H1 (cell line): Measurements from ENCODE around the gene HS2ST1.

Experiments
- EZH2 ChIP-seq: fragments of 200-600 bp; sonication (generic); IDR thresholded peaks from 2 replicates; pipeline ENCODE4 v1.7.1; 2012; ENCODE audit warnings: low read depth, mild to moderate bottlenecking, moderate library complexity, low read length, inconsistent platforms; ENCODE audit not compliant: severe bottlenecking
- HDAC6 ChIP-seq: IDR thresholded peaks from one replicate; pipeline ENCODE4 v1.7.1; 2012; ENCODE audit warnings: low read depth, mild to moderate bottlenecking, inconsistent platforms, low read length, moderate library complexity
- JUN ChIP-seq: IDR thresholded peaks from 2 replicates; pipeline ENCODE4 v1.6.1; 2011; ENCODE audit warnings: low read depth, mild to moderate bottlenecking, improper control_type of control experiment, low read length
- NRF1 ChIP-seq: IDR thresholded peaks from 2 replicates; pipeline ENCODE4 v1.6.1; 2011; ENCODE audit warnings: mild to moderate bottlenecking, low read depth, low read length, improper control_type of control experiment
- POLR2A ChIP-seq, 2 experiments: IDR thresholded peaks; 1 replicate in 1 of 2; 2 replicates in 1 of 2; pipeline ENCODE4 v1.6.1; 2011; ENCODE audit warnings: low read depth in 2 of 2, low read length in 2 of 2, mild to moderate bottlenecking in 2 of 2; ENCODE audit errors: control extremely low read depth in 1 of 2
- TF ChIP-seq, protein P1 (sequence below): IDR thresholded peaks from 2 replicates; pipeline ENCODE4 v1.6.1; 2012; ENCODE audit warnings: inconsistent platforms

DNA sequence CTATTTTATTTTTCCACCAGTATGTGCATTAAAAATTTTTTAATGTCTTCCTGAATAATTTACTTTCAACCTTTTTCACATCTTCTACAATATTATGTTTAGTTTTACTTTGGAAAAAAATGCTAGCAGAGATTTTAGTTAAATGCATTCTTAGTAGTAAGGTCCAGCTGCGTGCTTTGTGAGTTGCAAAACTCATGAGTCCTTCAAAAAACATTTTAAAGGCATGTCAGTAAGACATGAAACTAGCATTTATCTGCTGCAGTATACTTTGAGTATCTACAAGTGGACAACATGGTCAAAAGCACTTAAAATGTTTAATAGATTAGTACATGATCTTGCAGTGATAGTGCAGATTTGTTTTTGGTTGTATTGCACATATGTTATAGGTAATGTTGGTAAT, 139.0 kb downstream of the HS2ST1 start:
- TF ChIP-seq NRF1 (no peak), EZH2 (no peak), POLR2A (IDR thresholded peaks at IDR 0.05; ENCODE audit: control extremely low read depth in 1 of 2, low read depth in 2 of 2, low read length in 2 of 2) (no peak), HDAC6 (no peak), JUN (no peak)
- TF ChIP-seq, protein P1, sequence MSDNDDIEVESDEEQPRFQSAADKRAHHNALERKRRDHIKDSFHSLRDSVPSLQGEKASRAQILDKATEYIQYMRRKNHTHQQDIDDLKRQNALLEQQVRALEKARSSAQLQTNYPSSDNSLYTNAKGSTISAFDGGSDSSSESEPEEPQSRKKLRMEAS, result no peak
